Tibial artery (tissue), 4 donors: Measurements from ENCODE around the gene CPSF4L.
A peak's percentile ranks its signal among the peaks of the same experiment; 100 is the strongest.

Experiments
- DNase-seq, 2 donors: peaks; one replicate each; pipeline ENCODE4 v3.0.0-alpha.2; 2019
- H3K27ac ChIP-seq, 2 donors: fragments of 200-600 bp; sonication (generic) in 1 of 2; 1 replicate in 1 of 2; 2 replicates in 1 of 2; pipeline ENCODE4 v1.5.1; 2018 to 2019; ENCODE audit warnings: mild to moderate bottlenecking in 1 of 2
- H3K27me3 ChIP-seq, 2 donors: fragments of 200-600 bp; sonication (generic) in 1 of 2; one replicate each; pipeline versions ENCODE4 v1.5.1 to v1.6.0; 2016 to 2019
- H3K36me3 ChIP-seq, 3 donors: fragments of 200-600 bp; sonication (generic) in 2 of 3; one replicate each; pipeline ENCODE4 v1.5.1; 2016 to 2019; ENCODE audit warnings: mild to moderate bottlenecking in 2 of 3
- H3K4me1 ChIP-seq, 4 donors: fragments of 200-600 bp; sonication (generic) in 2 of 4; 1 replicate in 3 of 4; 2 replicates in 1 of 4; pipeline ENCODE4 v1.5.1; 2016 to 2019
- H3K4me3 ChIP-seq, 2 donors: fragments of 200-600 bp; sonication (generic) in 1 of 2; 1 replicate in 1 of 2; 2 replicates in 1 of 2; pipeline ENCODE4 v1.5.1; 2018 to 2019; ENCODE audit warnings: mild to moderate bottlenecking in 2 of 2
- H3K9me3 ChIP-seq, 3 donors: fragments of 200-600 bp; sonication (generic) in 1 of 3; one replicate each; pipeline ENCODE4 v1.5.1; 2016 to 2019
- intact Hi-C: fragments of 100-400 bp; cut with DNase I; formaldehyde crosslinking; loops from one replicate; pipeline ENCODE4 v1.15.0; 2023; ENCODE audit warnings: low total_unique reads
- TF ChIP-seq, protein P1 (sequence below), 2 experiments: fragments of 200-600 bp in 1 of 2; fragments of 450-650 bp in 1 of 2; IDR thresholded peaks; one replicate each; pipeline ENCODE4 v1.5.1; 2017 to 2019; ENCODE audit warnings: antibody characterized with exemption in 2 of 2, mild to moderate bottlenecking in 1 of 2, moderate library complexity in 1 of 2

Gene CPSF4L

DNA sequence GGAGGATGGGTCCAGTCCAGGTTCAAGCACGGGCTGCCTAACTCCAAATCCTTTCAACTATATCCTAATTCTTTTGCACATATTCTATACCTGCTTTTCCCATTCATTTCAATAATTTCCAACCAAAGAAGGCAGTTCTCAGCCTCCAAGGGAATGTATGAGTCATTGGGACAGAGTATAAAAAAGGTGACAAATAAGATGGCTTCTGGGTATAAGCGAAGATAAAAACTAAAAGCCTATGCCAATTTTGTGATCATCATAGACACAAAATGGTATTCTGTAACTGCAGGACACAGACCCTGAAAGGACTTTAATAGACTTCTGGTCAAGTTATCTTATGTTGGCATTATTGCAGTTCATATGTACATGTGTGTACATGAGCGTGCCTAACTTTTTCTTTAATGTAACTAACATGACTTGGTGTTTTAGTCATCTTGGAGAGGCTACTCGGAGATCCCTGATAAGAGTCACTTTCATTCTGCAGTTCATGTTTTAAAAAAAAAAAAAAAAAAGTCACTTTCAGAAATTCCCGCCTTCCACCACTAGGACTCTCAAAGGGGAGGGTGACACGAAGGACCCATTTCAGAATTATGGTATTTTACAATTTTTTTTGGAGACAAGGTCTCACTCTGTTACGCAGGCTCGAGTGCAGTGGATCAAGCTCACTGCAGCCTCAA, 51.5 kb downstream of the CPSF4L start:
- Histone ChIP-seq H3K36me3 (peaks cover 45 to 55% (median 47%) of the 10 kb centered on the region in 3 donors), H3K27ac (no peak overlapping the region), H3K27me3 (no peaks in the 10 kb centered on the region), H3K9me3 (no peaks in the 10 kb centered on the region), H3K4me3 (no peak overlapping the region), H3K4me1 (no peaks in the 10 kb centered on the region)
- TF ChIP-seq, protein P1, sequence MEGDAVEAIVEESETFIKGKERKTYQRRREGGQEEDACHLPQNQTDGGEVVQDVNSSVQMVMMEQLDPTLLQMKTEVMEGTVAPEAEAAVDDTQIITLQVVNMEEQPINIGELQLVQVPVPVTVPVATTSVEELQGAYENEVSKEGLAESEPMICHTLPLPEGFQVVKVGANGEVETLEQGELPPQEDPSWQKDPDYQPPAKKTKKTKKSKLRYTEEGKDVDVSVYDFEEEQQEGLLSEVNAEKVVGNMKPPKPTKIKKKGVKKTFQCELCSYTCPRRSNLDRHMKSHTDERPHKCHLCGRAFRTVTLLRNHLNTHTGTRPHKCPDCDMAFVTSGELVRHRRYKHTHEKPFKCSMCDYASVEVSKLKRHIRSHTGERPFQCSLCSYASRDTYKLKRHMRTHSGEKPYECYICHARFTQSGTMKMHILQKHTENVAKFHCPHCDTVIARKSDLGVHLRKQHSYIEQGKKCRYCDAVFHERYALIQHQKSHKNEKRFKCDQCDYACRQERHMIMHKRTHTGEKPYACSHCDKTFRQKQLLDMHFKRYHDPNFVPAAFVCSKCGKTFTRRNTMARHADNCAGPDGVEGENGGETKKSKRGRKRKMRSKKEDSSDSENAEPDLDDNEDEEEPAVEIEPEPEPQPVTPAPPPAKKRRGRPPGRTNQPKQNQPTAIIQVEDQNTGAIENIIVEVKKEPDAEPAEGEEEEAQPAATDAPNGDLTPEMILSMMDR (IDR thresholded peaks at IDR 0.05): peak in 1 of 2 experiments; percentile 8
- DNase-seq: no peak
- intact Hi-C loops: no loop called here

DNA sequence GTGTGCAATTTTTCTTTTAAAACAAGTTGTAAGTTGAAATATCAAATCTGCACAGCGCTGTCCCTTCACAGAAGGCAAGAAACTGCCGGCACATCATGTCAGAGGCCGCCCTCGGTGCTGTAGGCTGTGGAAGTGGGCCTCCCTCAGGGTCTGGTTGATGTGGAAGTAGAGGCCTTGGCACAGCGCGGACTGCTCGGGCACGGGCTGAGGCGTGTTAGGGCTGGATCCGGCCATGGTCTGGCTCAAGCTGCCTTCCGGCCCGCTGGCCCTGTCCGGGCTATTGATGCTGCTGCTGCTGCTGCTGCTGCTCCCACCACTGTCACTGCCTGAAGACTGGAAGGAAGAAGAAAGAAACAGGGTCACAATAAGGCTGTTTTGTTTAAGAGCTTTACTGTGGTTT, 52.2 kb downstream of the CPSF4L start:
- TF ChIP-seq, protein P1 (IDR thresholded peaks at IDR 0.05): no peak
- Histone ChIP-seq H3K4me1 (no peaks in the 10 kb centered on the region), H3K27ac (no peak overlapping the region), H3K36me3 (peaks cover 52 to 55% (median 54%) of the 10 kb centered on the region in 3 donors), H3K4me3 (no peak overlapping the region), H3K9me3 (no peaks in the 10 kb centered on the region), H3K27me3 (no peaks in the 10 kb centered on the region)
- peak in 1 of 2 donors; percentile 53 for DNase-seq
- intact Hi-C loops: no loop called here

DNA sequence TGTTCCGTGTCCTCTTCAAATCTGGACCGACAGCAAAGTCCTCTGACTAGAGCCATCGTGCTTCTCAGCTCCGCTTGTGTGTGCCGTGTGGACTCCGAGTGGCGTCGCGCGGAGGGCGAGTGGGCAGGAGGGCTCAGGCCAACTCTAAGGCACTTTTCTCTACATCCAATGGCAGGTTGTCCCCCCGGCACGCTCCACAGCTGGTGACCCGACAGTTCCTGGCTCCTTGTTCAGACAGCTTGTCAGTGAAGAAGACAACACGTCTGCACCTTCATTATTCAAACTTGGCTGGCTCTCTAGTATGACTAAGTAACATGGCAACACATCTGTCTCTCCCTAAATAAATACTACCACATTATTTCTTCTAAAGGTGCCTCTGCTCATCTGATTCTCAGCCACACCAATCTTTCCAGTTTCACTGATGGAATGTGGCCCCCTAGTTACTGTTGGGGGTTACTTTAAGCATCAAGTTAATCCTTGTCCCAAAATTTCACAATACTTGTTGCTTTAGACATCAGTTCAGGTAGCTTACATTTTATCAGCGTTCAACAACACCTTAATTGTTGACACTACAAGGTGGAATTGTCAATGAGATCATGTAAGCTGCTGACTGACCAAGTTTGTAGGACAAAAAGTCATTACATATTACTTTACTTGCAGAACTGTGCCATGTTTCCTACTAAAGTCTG, 53.4 kb downstream of the CPSF4L start:
- Histone ChIP-seq H3K36me3 (peaks cover 57 to 67% (median 65%) of the 10 kb centered on the region in 3 donors), H3K27ac (no peak overlapping the region), H3K4me1 (no peaks in the 10 kb centered on the region), H3K9me3 (no peaks in the 10 kb centered on the region), H3K4me3 (no peak overlapping the region), H3K27me3 (no peaks in the 10 kb centered on the region)
- peak in 1 of 2 donors; percentile 43 for DNase-seq
- TF ChIP-seq, protein P1 (IDR thresholded peaks at IDR 0.05): no peak
- intact Hi-C loops: no loop called here

DNA sequence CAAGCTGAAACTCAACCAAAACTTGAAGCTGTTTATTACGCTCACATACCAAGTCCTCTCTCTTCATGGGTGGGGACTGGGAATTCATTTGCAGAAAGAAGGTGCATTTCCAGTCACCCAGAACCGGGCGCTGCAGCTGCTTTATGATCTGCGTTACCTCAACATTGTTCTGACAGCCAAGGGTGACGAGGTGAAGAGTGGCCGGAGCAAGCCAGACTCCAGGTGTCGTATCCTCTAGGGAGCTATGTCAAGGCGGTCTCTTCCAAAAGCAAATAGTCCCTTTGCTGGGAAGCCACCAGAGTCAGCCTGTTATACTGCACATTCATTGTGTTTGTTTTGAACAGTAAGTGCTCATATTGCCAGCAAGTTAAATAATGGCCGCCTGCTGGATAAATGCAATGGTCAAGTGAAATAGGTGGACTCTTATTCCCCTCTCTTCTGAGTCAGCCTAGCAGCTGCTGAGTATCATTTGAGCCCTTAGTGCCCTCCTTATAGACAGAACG, 56.2 kb downstream of the CPSF4L start:
- H3K27me3 ChIP-seq: no peaks in the 10 kb centered on the region

DNA sequence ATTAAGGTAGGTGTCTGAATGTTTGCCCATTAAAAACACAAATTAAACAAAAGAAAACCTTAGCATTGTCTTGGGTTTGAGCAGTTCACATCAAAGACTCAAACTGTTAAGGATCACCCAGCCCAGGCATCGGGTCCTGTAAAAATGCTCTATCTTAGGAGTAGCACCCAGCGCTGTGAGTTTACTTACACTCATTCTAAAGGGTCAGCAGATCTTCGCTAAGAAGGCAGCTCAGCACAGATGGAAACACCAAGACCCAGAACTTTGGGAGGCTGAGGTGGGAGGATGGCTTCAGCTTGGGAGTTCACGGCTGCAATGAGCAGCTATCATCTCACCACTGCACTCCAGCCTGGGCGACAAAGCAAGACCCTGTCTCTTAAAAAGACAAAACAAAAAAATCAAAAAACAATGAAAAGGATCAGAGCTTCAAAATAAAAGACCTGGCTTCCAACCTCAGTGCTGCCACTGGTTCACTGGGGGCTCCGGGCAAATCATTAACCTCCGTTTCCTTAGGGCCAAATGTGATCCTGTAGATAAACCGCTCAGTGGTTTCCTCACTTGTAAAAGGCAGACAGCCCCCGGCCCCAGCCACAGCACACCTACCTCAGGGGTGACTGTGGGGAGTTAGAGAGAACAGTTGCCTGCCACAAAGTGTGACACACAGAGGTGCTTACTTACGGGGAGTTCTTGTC, 57.7 kb downstream of the CPSF4L start:
- Histone ChIP-seq H3K4me3 (no peak overlapping the region), H3K4me1 (no peaks in the 10 kb centered on the region), H3K9me3 (no peaks in the 10 kb centered on the region), H3K27me3 (no peaks in the 10 kb centered on the region), H3K27ac (no peak overlapping the region), H3K36me3 (peaks cover 88 to 100% (median 97%) of the 10 kb centered on the region in 3 donors)
- TF ChIP-seq, protein P1 (IDR thresholded peaks at IDR 0.05): no peak
- DNase-seq: no peak
- intact Hi-C loops: no loop called here

More for the DNA sequence above, 56.2 kb downstream of the CPSF4L start:
- TF ChIP-seq, protein P1 (IDR thresholded peaks at IDR 0.05): no peak
- Histone ChIP-seq H3K9me3 (no peaks in the 10 kb centered on the region), H3K4me1 (no peaks in the 10 kb centered on the region), H3K27ac (no peak overlapping the region), H3K36me3 (peaks cover 81 to 94% (median 92%) of the 10 kb centered on the region in 3 donors), H3K4me3 (no peak overlapping the region)
- intact Hi-C loops: no loop called here
- DNase-seq: no peak
